ENCODE measurements around the gene PLGRKT.

GRCh38 chr9:5435912-5436311, 1.8 kb downstream of the PLGRKT start:
- TF ChIP-seq CTCF (conservative IDR thresholded peaks at IDR 0.05 in 1 of 2, IDR thresholded peaks at IDR 0.05 in 1 of 2; ENCODE audit: low read depth in 1 of 2, low read length in 2 of 2): no peak
- TF ChIP-seq EZH2 (IDR thresholded peaks at IDR 0.05; ENCODE audit: low read length, missing control alignments): no peak

Measured in fibroblast of lung (primary cell).